Caco-2 (cell line): ENCODE results near the gene ZNF550. TPM values are rescaled to one million over a fixed set of nuclear protein-coding genes. Genes with fewer than 3 reads are reported as not detected.
A peak's percentile ranks its signal among the peaks of the same experiment; 100 is the strongest.

Experiments used
- BruUV-seq: library from RNA; stranded (reverse); fragments of 400-500 nt; replicated peaks from 2 replicates; lab custom pipeline; 2021; lab: Mats Ljungman, UMichigan
- CTCF ChIA-PET: fragments of 300-600 bp; sonication (Branson Sonifier 250); formaldehyde crosslinking; loops from one replicate; lab custom pipeline; 2022; ENCODE audit warnings: antibody characterized with exemption; lab: Charles Lee
- POLR2A ChIA-PET: fragments of 300-600 bp; sonication (Branson Sonifier 250); formaldehyde crosslinking; loops from one replicate; lab custom pipeline; 2022; ENCODE audit warnings: antibody characterized with exemption; lab: Charles Lee
- DNase-seq, 2 experiments: peaks; one replicate each; pipeline versions ENCODE4 v3.0.0 to v3.0.0-alpha.2; 2020 to 2022
- H3K27me3 ChIP-seq: replicated peaks from 2 replicates; pipeline ENCODE4 v1.6.0; 2011; ENCODE audit warnings: low read length; ENCODE audit not compliant: control insufficient read depth, insufficient read depth
- H3K36me3 ChIP-seq: 2 replicates; pipeline ENCODE4 v1.5.1; 2011; ENCODE audit warnings: low read length; ENCODE audit not compliant: control insufficient read depth, insufficient read depth
- H3K4me1 ChIP-seq: fragments of 250-450 bp; sonication (Bioruptor Pico); 2 replicates; pipeline ENCODE4 v1.5.1; 2020; ENCODE audit warnings: mild to moderate bottlenecking
- H3K4me3 ChIP-seq: 2 replicates; pipeline ENCODE4 v1.5.1; 2011; ENCODE audit warnings: low read depth, mild to moderate bottlenecking, control low read depth, low read length
- H3K9me3 ChIP-seq: fragments of 250-450 bp; sonication (Bioruptor Pico); 2 replicates; pipeline ENCODE4 v1.5.1; 2020; ENCODE audit warnings: mild to moderate bottlenecking, moderate library complexity
- H3K27ac Mint-ChIP-seq: one replicate; pipeline ENCODE4 v1.8.0; 2022; ENCODE audit warnings: mixed read lengths; ENCODE audit not compliant: unreplicated experiment
- H3K27me3 Mint-ChIP-seq: one replicate; pipeline ENCODE4 v1.8.0; 2022; ENCODE audit warnings: mixed read lengths; ENCODE audit not compliant: insufficient read depth, unreplicated experiment
- H3K36me3 Mint-ChIP-seq: one replicate; pipeline ENCODE4 v1.8.0; 2022; ENCODE audit warnings: mild to moderate bottlenecking, mixed read lengths; ENCODE audit not compliant: insufficient read depth, unreplicated experiment
- H3K4me1 Mint-ChIP-seq: one replicate; pipeline ENCODE4 v1.8.0; 2022; ENCODE audit warnings: low read depth, mixed read lengths; ENCODE audit not compliant: unreplicated experiment
- H3K4me3 Mint-ChIP-seq: one replicate; pipeline ENCODE4 v1.8.0; 2022; ENCODE audit warnings: mild to moderate bottlenecking, moderate library complexity, mixed read lengths; ENCODE audit not compliant: unreplicated experiment
- H3K9me3 Mint-ChIP-seq: one replicate; pipeline ENCODE4 v1.8.0; 2022; ENCODE audit warnings: mixed read lengths; ENCODE audit not compliant: unreplicated experiment
- intact Hi-C: fragments of 100-400 bp; cut with micrococcal nuclease; formaldehyde crosslinking; loops from one replicate; pipeline ENCODE4 v1.10.0; 2022; ENCODE audit not compliant: unreplicated experiment
- total RNA-seq: library from RNA; stranded (reverse); gene quantifications from 2 replicates; pipeline ENCODE4 v1.2.3, GENCODE V29; 2022
- TF ChIP-seq, protein P1 (sequence below), 2 experiments: fragments of 200-600 bp in 1 of 2; IDR thresholded peaks; 1 replicate in 1 of 2; 2 replicates in 1 of 2; pipeline versions ENCODE4 v1.5.1 to v1.8.0; 2011 to 2022; ENCODE audit warnings: antibody characterized with exemption in 1 of 2, control low read depth in 1 of 2, inconsistent platforms in 1 of 2, low read depth in 1 of 2, low read length in 1 of 2, mild to moderate bottlenecking in 1 of 2, moderate library complexity in 1 of 2; ENCODE audit not compliant: insufficient read depth in 1 of 2, severe bottlenecking in 1 of 2, unreplicated experiment in 1 of 2

Gene ZNF550
- total RNA-seq, 1 experiment from 2014 or later = 11.5 TPM

DNA sequence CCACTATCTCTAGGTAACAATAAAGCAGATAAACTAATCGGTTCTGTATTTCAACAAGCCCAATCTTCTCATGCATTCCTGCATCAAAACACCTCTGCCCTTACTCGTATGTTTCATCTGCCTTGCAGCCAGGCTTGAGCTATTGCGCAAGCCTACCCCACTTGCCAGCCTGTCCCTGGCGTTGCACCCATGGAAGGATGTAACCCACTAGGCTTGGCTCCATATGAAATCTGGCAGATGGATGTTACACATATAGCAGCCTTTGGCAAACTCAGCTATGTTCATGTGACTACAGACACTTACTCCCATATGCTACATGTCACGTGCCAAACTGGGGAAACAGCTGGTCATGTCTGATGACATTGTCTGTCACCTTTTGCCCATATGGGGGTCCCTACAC lies 44.4 kb downstream of the ZNF550 start:
- intact Hi-C loops = no loop called here
- H3K4me1 Mint-ChIP-seq = no peaks in the 10 kb centered on the region
- H3K9me3 Mint-ChIP-seq = peaks cover 47% of the 10 kb centered on the region
- H3K4me3 ChIP-seq = no peak overlapping the region
- ChIA-PET POLR2A (no interaction called here), CTCF (no interaction called here)
- no peaks in the 10 kb centered on the region for H3K27me3 ChIP-seq
- no peak overlapping the region for H3K4me3 Mint-ChIP-seq
- H3K36me3 Mint-ChIP-seq = peaks cover 16% of the 10 kb centered on the region
- DNase-seq = no peak
- peaks cover 15% of the 10 kb centered on the region for H3K9me3 ChIP-seq
- BruUV-seq = no TSS peak
- H3K27ac Mint-ChIP-seq = no peak overlapping the region
- H3K36me3 ChIP-seq = no peaks in the 10 kb centered on the region
- TF ChIP-seq, protein P1, sequence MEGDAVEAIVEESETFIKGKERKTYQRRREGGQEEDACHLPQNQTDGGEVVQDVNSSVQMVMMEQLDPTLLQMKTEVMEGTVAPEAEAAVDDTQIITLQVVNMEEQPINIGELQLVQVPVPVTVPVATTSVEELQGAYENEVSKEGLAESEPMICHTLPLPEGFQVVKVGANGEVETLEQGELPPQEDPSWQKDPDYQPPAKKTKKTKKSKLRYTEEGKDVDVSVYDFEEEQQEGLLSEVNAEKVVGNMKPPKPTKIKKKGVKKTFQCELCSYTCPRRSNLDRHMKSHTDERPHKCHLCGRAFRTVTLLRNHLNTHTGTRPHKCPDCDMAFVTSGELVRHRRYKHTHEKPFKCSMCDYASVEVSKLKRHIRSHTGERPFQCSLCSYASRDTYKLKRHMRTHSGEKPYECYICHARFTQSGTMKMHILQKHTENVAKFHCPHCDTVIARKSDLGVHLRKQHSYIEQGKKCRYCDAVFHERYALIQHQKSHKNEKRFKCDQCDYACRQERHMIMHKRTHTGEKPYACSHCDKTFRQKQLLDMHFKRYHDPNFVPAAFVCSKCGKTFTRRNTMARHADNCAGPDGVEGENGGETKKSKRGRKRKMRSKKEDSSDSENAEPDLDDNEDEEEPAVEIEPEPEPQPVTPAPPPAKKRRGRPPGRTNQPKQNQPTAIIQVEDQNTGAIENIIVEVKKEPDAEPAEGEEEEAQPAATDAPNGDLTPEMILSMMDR (IDR thresholded peaks at IDR 0.05; ENCODE audit: insufficient read depth in 1 of 2, low read depth in 1 of 2, low read length in 1 of 2, severe bottlenecking in 1 of 2, unreplicated experiment in 1 of 2) = no peak
- no peaks in the 10 kb centered on the region for H3K4me1 ChIP-seq
- H3K27me3 Mint-ChIP-seq = no peaks in the 10 kb centered on the region

DNA sequence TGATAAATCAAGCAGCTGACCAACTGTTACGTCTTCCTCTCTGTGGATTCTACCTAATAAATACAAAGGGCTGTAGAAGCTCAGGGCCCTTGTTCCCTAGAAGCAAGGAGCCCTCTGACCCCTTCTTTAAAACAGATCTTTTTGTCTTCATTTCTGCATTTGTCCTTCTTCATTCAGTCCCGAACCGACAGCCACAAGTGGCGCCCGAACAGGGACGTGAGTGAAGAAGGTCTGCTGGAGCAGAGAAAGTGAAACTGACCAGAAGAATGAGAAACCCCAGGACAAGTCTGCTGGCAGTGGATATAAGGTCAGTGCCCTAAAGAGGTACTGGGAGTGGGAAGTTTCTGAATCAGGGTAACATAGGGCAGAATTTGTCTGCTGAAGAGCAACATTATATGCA lies 46.8 kb downstream of the ZNF550 start:
- TF ChIP-seq, protein P1 (IDR thresholded peaks at IDR 0.05; ENCODE audit: insufficient read depth in 1 of 2, low read depth in 1 of 2, low read length in 1 of 2, severe bottlenecking in 1 of 2, unreplicated experiment in 1 of 2) = no peak
- Histone ChIP-seq H3K9me3 (peaks cover 19% of the 10 kb centered on the region), H3K36me3 (no peaks in the 10 kb centered on the region), H3K4me1 (no peaks in the 10 kb centered on the region), H3K27me3 (no peaks in the 10 kb centered on the region), H3K4me3 (no peak overlapping the region)
- Mint-ChIP-seq H3K27me3 (no peaks in the 10 kb centered on the region), H3K9me3 (peaks cover 52% of the 10 kb centered on the region), H3K4me3 (no peak overlapping the region), H3K27ac (no peak overlapping the region), H3K36me3 (peaks cover 30% of the 10 kb centered on the region), H3K4me1 (no peaks in the 10 kb centered on the region)
- intact Hi-C loops = no loop called here
- BruUV-seq = no TSS peak
- peak in 1 of 2 experiments; percentile 58 for DNase-seq
- ChIA-PET CTCF (no interaction called here), POLR2A (no interaction called here)

DNA sequence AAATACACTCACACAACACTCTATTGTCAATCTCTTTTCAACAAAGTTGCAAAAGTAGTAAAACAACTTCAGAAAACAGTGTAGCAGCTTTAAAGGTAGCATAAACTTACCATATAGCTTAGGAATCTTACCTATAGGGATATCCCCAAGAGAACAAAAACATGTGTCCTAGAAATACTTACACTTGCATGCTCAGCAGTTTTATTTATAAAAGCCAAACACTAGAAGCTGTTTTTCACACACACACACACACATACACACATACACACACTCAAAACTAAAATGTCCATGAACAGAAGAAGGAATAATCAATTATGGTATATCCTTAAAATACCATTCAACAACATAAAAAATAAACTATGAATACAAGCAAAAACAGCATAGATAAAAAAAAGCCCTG lies 48.2 kb downstream of the ZNF550 start:
- no peak for DNase-seq
- ChIA-PET POLR2A (no interaction called here), CTCF (no interaction called here)
- Histone ChIP-seq H3K4me1 (no peaks in the 10 kb centered on the region), H3K9me3 (peaks cover 19% of the 10 kb centered on the region), H3K4me3 (no peak overlapping the region), H3K36me3 (peaks cover 4% of the 10 kb centered on the region), H3K27me3 (no peaks in the 10 kb centered on the region)
- H3K4me1 Mint-ChIP-seq = no peaks in the 10 kb centered on the region
- no peak overlapping the region for H3K4me3 Mint-ChIP-seq
- H3K27me3 Mint-ChIP-seq = no peaks in the 10 kb centered on the region
- TF ChIP-seq, protein P1 (IDR thresholded peaks at IDR 0.05; ENCODE audit: insufficient read depth in 1 of 2, low read depth in 1 of 2, low read length in 1 of 2, severe bottlenecking in 1 of 2, unreplicated experiment in 1 of 2) = no peak
- no TSS peak for BruUV-seq
- intact Hi-C loops = no loop called here
- H3K36me3 Mint-ChIP-seq = peaks cover 43% of the 10 kb centered on the region
- no peak overlapping the region for H3K27ac Mint-ChIP-seq
- peaks cover 52% of the 10 kb centered on the region for H3K9me3 Mint-ChIP-seq
